Ramos (cell line): ENCODE data around the gene SSC5D.

Source experiments
- in situ Hi-C: fragments of 300-500 bp; cut with MboI; formaldehyde crosslinking; loops from one replicate; pipeline ENCODE4 v1.14.3; 2022; ENCODE audit warnings: low sequenced_read_pairs; ENCODE audit not compliant: unreplicated experiment

The SSC5D gene

GRCh38 chr19:55453511-55454260 is 34.5 kb upstream of the SSC5D start:
- in situ Hi-C loops, result no loop called here

- in situ Hi-C loops, result no loop called here
Observed at GRCh38 chr19:55454787-55455243, 33.4 kb upstream of the SSC5D start.

DNA sequence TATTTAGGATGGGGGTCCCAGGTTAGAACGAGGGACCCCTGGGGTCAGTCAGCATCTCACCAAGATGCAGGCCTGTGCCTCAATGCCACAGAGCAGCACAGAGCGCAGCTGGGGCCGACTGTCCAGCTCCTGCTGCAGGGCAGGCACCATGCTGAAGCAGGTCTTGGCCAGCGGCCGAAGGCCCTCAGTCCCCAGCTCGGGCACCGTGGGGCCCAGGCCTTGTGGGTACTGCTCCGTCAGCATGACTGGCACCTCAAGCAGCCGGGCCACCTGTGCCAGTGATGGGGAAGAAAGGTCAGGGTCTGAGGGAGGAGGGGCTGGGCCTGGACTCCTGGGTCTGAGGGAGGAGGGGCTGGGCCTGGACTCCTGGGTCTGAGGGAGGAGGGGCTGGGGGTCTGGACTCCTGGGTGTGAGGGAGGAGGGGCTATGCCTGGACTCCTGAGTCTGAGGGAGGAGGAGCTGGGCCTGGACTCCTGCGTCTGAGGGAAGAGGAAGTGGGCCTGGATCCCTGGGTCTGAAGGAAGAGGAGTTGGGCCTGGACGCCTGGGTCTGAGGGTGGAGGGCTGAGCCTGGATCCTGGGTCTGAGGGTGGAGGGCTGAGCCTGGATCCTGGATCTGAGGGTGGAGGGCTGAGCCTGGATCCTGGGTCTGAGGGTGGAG is 32.5 kb upstream of the SSC5D start:
- in situ Hi-C loops, result no loop called here

GRCh38 chr19:55456347-55456746 is 31.9 kb upstream of the SSC5D start:
- in situ Hi-C loops, result no loop called here

DNA sequence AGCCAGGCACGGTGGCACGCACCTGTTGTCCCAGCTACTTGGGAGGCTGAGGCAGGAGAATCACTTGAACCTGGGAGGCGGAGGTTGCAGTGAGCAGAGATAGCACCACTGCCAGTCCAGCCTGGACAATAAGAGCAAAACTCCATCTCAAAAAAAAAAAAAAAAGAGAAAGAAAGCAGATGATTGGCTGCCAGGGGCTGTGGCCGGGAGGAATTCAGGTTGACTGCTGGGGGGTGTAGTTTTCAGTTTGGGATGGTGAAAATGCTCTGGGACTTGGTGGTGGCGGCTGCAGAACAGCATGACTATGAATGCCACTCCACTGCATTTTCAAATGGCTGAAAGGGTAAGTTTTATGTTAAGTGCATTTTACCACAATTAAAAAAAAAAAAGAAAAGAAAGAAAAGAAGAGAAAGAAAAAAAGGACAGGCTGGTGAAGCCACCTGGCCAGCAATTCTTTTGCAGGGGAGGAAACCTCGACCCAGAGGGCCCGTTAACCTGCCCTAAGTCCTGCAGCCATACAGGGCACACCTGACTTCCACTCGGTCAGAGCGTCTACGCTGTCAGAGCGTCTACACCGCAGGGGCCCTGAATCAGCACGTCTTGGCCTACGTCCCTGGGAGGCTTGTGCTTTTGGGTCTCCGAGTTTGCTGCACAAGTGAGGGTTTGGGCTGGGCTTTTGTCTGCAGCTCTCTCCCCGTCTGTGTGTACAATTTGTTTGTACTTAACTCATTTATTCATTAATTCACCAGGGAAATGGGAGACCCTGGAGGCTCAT is 30.4 kb upstream of the SSC5D start:
- in situ Hi-C loops, result no loop called here

DNA sequence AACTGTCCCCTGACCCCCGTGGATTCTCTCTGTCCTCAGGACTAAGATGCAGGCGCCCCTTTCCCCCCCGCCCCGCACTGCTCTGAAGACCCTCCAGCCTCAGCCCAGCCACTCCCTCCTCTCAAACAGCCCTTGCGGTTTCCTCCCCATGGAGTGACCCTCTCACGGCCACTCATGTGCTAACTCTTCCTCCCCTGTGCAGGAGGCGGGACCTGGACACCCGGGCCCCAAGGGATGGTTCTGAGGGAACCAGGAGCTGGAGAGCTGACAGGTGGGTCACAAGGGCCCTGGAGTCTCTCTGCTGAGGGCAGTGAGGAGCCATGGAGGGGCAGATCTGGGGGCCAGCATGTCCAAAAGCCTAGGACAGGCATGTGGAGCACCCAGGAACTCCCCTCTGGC is 28.7 kb upstream of the SSC5D start:
- in situ Hi-C loops, result no loop called here

DNA sequence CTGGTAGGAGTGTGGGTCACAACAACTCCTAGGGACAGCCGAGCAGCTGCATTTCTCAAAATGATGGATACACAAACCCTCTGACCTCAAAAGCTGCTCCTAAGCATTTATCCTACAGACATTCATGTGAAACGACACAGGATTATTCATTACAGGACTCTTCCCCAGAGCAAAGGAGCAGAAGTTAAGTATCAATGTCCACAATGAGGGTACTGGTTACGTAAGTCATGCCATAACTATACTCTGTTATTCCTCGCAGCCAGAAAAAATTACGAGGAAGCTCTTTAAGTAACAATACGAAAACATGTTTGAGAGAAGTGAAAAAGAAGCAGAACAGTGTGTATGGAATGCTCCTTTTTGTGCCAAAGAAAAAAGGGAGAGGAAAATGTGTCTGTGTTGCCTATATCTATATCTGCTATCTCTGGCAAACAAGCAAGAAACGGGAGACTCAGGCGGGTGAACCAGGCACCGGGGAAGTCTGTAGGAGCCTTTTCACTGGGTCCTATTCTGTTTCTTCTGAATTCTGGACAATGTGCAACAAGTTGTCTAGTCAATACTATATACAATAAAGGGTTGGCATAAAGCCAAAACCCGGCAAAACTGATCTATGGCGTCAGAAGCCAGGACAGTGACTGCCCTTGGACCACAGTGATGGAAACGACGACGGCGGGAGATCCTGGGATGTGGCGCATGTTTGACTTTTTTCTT is 28.1 kb upstream of the SSC5D start:
- in situ Hi-C loops, result no loop called here

- in situ Hi-C loops, result no loop called here
Observed at GRCh38 chr19:55460670-55461258, 27.5 kb upstream of the SSC5D start.

DNA sequence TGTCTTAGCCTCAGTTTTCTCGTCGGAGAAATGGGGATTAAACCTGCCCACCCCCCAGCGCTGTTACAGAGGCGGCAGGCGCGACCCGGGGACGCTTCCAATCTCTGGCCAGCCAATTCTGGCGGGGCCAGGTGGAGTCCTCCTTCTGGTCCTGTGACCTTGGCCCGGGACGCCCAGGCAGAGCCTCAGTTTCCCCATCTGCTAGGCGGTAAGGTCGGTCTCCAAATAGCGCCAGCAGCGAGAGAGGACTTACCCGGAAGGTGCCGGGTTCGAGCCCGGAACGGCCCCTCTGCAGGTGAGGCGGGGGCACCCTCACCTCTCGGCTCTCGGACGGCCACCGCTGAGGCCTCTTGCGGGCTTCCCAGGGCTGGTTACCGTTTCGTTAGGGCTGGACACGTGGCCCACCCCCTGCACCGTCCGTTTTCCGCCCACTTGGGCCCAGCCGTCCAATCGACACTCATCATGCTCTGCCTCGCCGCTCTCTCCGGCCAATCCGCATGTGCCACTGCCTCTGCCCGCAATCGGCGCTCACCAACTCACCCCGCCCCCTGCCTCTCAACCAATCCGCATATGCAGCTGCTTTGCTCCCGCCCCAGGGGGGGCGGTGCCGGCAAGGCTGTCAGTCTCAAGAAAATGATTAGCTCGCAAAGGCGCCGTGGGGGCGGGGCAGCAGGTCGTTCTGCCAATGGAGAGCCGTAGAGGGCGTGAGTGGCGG is 26.8 kb upstream of the SSC5D start, which contains the start of gene ISOC2:
Gene ISOC2, minus strand, starts transcription at position 384 of the 715 bp plus-strand sequence. CDS start 5,156 bp downstream, outside the sequence.
- in situ Hi-C loops, result no loop called here

GRCh38 chr19:55461974-55462626 is 26.1 kb upstream of the SSC5D start:
- in situ Hi-C loops, result no loop called here

GRCh38 chr19:55462722-55463121 is 25.5 kb upstream of the SSC5D start:
- in situ Hi-C loops, result no loop called here

GRCh38 chr19:55463583-55464031 is 24.6 kb upstream of the SSC5D start:
- in situ Hi-C loops, result no loop called here

GRCh38 chr19:55464039-55464661 is 24.1 kb upstream of the SSC5D start:
- in situ Hi-C loops, result no loop called here

DNA sequence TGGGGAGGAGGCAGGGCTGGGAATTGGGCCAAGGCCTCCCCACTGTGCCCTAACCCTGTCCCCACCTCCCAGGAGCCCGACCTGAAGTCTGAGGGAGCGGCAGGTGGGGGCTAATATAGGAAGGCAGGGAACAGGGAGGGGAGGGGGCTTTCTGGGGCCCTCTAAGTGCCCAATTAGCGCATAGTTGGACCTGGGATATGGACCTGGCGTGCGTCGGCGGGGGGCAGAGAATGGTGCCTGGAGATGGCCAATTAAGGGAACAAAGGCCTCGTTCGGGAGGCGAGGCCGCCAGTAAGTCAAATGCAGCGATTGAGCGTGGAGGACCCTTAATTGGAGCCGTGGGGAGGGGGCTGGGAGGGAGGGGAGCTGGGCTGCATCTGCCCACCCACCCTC is 23.6 kb upstream of the SSC5D start, which contains the start of gene C19orf85:
Gene C19orf85, minus strand, starts transcription at position 90 of the 393 bp plus-strand sequence. CDS start 197 bp downstream, outside the sequence.
- in situ Hi-C loops, result no loop called here

DNA sequence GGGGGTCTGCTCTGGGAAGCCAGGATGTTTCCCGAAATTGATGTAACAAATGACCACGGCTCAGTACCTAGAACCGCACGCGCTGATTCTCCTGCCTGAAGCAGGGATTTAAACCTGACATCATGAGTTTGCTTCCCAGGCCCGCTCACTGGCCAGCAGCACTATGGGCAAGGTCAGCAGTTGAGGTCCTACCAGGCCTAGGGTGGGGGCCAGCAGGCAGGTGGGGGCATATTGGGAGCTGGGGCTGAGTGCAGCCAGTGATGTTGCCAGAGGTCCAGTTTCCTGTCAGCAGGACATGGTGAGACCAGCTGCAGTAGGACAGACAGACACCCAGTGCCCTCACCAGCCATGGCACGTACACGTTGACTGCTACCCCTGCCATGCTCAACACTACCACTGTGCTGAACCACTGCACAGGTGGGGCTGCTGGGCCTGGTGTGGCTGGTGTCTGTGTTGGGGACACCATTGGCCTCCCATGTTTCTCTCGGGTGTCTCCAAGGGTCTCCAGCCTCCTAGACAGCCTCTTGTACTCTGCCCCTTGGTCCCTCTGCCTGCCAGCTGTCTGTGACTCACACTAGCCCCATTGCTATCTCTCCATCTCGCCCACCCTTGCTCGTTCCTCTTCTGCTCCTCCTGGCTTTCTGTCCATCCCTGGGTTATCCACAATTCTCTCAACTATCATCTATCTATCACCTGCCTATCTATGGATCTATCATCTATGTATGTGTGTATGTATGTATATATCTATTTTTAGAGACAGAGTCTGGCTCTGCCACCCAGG is 22.6 kb upstream of the SSC5D start:
- in situ Hi-C loops, result no loop called here

DNA sequence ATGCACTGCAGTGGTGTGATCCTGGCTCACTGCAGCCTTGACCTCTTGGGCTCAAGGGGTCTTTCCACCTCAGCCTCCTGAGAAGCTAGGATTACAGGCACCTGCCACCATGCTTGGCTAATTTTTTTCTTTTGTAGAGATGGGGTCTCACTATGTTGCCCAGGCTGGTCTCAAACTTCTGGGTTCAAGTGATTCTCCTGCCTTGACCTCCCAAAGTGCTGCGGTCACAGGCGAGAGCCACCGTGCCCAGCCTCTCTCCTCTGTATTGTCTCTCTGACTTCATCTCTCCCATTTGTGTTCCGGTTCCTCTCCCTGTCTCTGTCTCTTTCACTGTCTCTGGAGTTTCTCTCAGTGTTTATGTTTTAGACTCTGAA is 22.0 kb upstream of the SSC5D start:
- in situ Hi-C loops, result no loop called here

- in situ Hi-C loops, result no loop called here
Observed at GRCh38 chr19:55467236-55468053, 20.8 kb upstream of the SSC5D start.
